T-cell (primary cell): Measurements from ENCODE around the gene PDE4A. TPM values are rescaled to one million over a fixed set of nuclear protein-coding genes. Genes with fewer than 3 reads are reported as not detected.
"Not testable (repeated sequence)": the region's sequence is repeated elsewhere in the genome, so short reads cannot be mapped to it uniquely, and the experiment has no call there.

ENCODE experiments used
- ATAC-seq, 4 experiments: fragments of 200-7000 bp in 3 of 4; fragments of 150-1000 bp in 1 of 4; cut with Tn5 transposase; replicated peaks in 1 of 4; 1 replicate in 3 of 4; 2 replicates in 1 of 4; pipeline ENCODE4 v1.10.0; 2021; ENCODE audit warnings: moderate library complexity in 3 of 4, mild to moderate bottlenecking in 2 of 4, moderate number of reproducible peaks in 1 of 4
- CTCF ChIA-PET, 2 donors: fragments of 300-600 bp; sonication (Branson Sonifier 250); formaldehyde crosslinking; loops; one replicate each; lab custom pipeline; 2022; ENCODE audit warnings: antibody characterized with exemption in 2 of 2; lab: Charles Lee
- POLR2A ChIA-PET, 2 donors: fragments of 300-600 bp; sonication (Branson Sonifier 250); formaldehyde crosslinking; loops; one replicate each; lab custom pipeline; 2022; ENCODE audit warnings: antibody characterized with exemption in 2 of 2; lab: Charles Lee
- DNase-seq, 35 experiments: peaks; one replicate each; pipeline versions ENCODE4 v3.0.0 to v3.0.0-alpha.2; 2013 to 2023
- H3K27ac ChIP-seq: one replicate; pipeline ENCODE4 v1.5.1; 2013; ENCODE audit warnings: low read length
- H3K27me3 ChIP-seq, 2 experiments: replicated peaks in 1 of 2; 1 replicate in 1 of 2; 2 replicates in 1 of 2; pipeline versions ENCODE4 v1.6.1 to v1.7.0; 2013; ENCODE audit warnings: low read length in 1 of 2, mixed read lengths in 1 of 2; ENCODE audit not compliant: control insufficient read depth in 2 of 2, insufficient read depth in 2 of 2; ENCODE audit errors: extremely low read depth in 1 of 2
- H3K36me3 ChIP-seq, 2 donors: 1 replicate in 1 of 2; 2 replicates in 1 of 2; pipeline versions ENCODE4 v1.6.1 to v1.7.0; 2013; ENCODE audit warnings: low read length in 1 of 2; ENCODE audit not compliant: control insufficient read depth in 2 of 2, insufficient read depth in 1 of 2; ENCODE audit errors: extremely low read depth in 1 of 2
- H3K4me1 ChIP-seq, 2 experiments: 1 replicate in 1 of 2; 2 replicates in 1 of 2; pipeline versions ENCODE4 v1.6.1 to v1.7.0; 2013; ENCODE audit warnings: low read length in 2 of 2, mixed read lengths in 1 of 2; ENCODE audit not compliant: insufficient read depth in 2 of 2, control insufficient read depth in 1 of 2; ENCODE audit errors: extremely low read depth in 1 of 2
- H3K4me3 ChIP-seq, 2 donors: 1 replicate in 1 of 2; 2 replicates in 1 of 2; pipeline versions ENCODE4 v1.5.1 to v1.7.0; 2013; ENCODE audit warnings: mild to moderate bottlenecking in 2 of 2, low read length in 1 of 2, moderate library complexity in 1 of 2; ENCODE audit not compliant: control insufficient read depth in 1 of 2; ENCODE audit errors: extremely low read depth in 1 of 2
- H3K9me3 ChIP-seq: 2 replicates; pipeline ENCODE4 v1.7.0; 2013
- H3K27ac Mint-ChIP-seq, 2 donors: one replicate each; pipeline ENCODE4 v1.8.0; 2020 to 2021; ENCODE audit warnings: mild to moderate bottlenecking in 2 of 2, mixed read lengths in 2 of 2
- H3K27me3 Mint-ChIP-seq, 2 donors: one replicate each; pipeline ENCODE4 v1.8.0; 2021 to 2022; ENCODE audit warnings: mixed read lengths in 2 of 2
- H3K36me3 Mint-ChIP-seq: one replicate; pipeline ENCODE4 v1.8.0; 2021; ENCODE audit warnings: mixed read lengths
- H3K4me1 Mint-ChIP-seq, 3 donors: one replicate each; pipeline ENCODE4 v1.8.0; 2020 to 2022; ENCODE audit warnings: mixed read lengths in 3 of 3, mild to moderate bottlenecking in 1 of 3
- H3K4me3 Mint-ChIP-seq, 3 donors: one replicate each; pipeline ENCODE4 v1.8.0; 2020 to 2022; ENCODE audit warnings: mild to moderate bottlenecking in 3 of 3, mixed read lengths in 3 of 3, moderate library complexity in 3 of 3
- H3K9me3 Mint-ChIP-seq, 3 donors: one replicate each; pipeline ENCODE4 v1.8.0; 2020 to 2022; ENCODE audit warnings: mixed read lengths in 3 of 3
- WGBS: methylation state at CpG from one replicate; pipeline ENCODE4 v1.1.5; 2013; ENCODE audit warnings: missing lambda C conversion rate; ENCODE audit not compliant: insufficient coverage; 5-methylcytosine and 5-hydroxymethylcytosine counted together
- total RNA-seq, 35 experiments: library from RNA in 6 of 35; stranded (reverse) in 6 of 35; fragments of 120-200 nt in 1 of 35; gene quantifications; one replicate each; pipeline versions ENCODE4 v1.2.1 to v1.2.4 and lab custom pipeline; 2013 to 2026

Gene PDE4A
- total RNA-seq, 5 donors from 2014 or later (not counting 1 experiment from before 2014, with no cell fraction given) = 2.2 to 13.3 (median 6.2) TPM

DNA sequence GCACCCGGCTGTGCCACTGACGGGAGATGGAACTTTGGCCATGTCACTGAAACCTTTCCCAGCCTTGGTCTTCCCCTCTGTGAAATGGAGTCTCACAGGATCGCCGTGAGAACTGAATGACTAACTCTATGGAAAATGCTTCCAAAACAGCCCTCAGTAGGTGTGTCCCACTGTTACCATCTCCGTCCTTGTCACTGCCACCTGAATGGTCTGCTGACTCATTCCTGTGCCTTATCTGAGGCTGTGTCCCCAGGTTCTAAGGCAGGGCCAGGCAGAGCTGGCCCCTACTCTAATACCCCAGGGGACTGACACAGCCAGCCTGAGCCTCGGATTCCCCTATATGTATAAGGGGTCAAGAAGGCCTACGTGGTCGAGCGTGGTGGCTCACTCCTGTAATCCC lies 21.5 kb upstream of the PDE4A start:
- CTCF ChIA-PET = no interaction called here
- H3K27me3 ChIP-seq = no peaks in the 10 kb centered on the region

DNA sequence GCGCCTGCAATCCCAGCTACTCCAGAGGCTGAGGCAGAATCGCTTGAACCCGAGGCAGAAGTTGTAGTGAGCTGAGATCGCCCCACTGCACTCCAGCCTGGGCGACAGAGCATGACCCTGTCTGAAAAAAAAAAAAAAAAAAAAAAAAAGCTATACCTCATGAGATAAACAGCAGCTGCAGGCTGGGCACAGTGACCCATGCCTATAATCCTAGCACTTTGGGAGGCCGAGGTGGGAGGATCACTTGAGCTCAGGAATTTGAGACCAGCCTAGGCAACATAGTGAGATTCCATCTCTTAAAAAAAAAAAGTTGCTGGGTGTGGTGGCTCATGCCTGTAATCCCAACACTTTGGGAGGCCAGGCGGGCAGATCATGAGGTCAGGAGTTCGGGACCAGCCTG lies 21.0 kb upstream of the PDE4A start:
- not testable (repeated sequence) for H3K9me3 Mint-ChIP-seq
- 95% methylated on average over 4 of the region's 8 CpGs for WGBS
- peaks cover 3 to 27% of the 10 kb centered on the region in 2 donors for H3K36me3 ChIP-seq

More for the DNA sequence above, 21.5 kb upstream of the PDE4A start:
- POLR2A ChIA-PET = no interaction called here
- Mint-ChIP-seq H3K36me3 (peaks cover 18% of the 10 kb centered on the region), H3K27me3 (no peaks in the 10 kb centered on the region), H3K27ac (no peak overlapping the region), H3K4me1 (peaks cover 25 to 41% (median 40%) of the 10 kb centered on the region in 3 donors), H3K4me3 (no peak overlapping the region), H3K9me3 (no peaks in the 10 kb centered on the region)
- DNase-seq = no peak
- Histone ChIP-seq H3K4me1 (peaks cover 14 to 48% of the 10 kb centered on the region in 2 experiments), H3K9me3 (no peaks in the 10 kb centered on the region), H3K4me3 (no peak overlapping the region), H3K27ac (no peak overlapping the region), H3K36me3 (peaks cover 3 to 27% of the 10 kb centered on the region in 2 donors)
- WGBS = 94% methylated on average over 5 of the region's 9 CpGs
- no peak for ATAC-seq

DNA sequence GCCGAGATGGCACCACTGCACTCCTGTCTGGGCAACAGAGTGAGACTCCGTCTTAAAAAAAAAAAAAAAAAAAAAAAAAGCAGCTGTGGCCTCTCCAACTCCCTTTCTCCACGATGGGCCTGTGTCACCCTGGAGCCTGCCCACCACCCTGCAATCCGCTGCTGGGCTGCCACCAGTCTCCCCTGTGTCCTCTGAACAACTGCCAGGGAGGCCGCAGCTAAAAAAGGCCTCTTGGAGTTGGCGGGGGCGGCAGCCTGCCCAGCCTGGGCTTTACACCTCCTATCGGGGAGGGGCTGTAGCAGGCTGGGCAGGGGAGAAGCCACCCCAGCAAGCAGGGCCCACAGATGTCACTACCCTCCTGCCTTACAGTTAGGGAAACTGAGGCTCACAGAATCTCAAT lies 20.5 kb upstream of the PDE4A start:
- peaks cover 17 to 59% of the 10 kb centered on the region in 2 experiments for H3K4me1 ChIP-seq
- H3K27ac ChIP-seq = no peak overlapping the region
- H3K9me3 ChIP-seq = no peaks in the 10 kb centered on the region
- peaks cover 0 to 7% of the 10 kb centered on the region in 2 experiments for H3K27me3 ChIP-seq
- H3K4me3 ChIP-seq = no peak overlapping the region
- peaks cover 3 to 25% of the 10 kb centered on the region in 2 donors for H3K36me3 ChIP-seq
- Mint-ChIP-seq H3K9me3 (no peaks in the 10 kb centered on the region), H3K4me3 (no peak overlapping the region), H3K27ac (peak overlapping the region in 1 of 2 donors; percentile 55), H3K27me3 (no peaks in the 10 kb centered on the region), H3K36me3 (peaks cover 17% of the 10 kb centered on the region), H3K4me1 (peaks cover 32 to 49% (median 47%) of the 10 kb centered on the region in 3 donors)
- ChIA-PET POLR2A (interaction anchor here (0.6 to 0.7 kb wide), 3 partner anchors 23 to 477 kb away, joined by 4 to 7 read pairs (median 6); no protein-coding TSS in a partner anchor), CTCF (interaction anchor here (0.6 to 1.3 kb wide), 5 partner anchors 11 to 243 kb away, joined by 3 to 5 read pairs (median 3); partner anchors contain the start of gene ICAM1 (in 1 of the 2))
- DNase-seq (no peak), ATAC-seq (no peak)
- WGBS = 93% methylated on average over 4 of the region's 8 CpGs

More for the DNA sequence above, 21.0 kb upstream of the PDE4A start:
- not testable (repeated sequence) for ATAC-seq, DNase-seq, H3K27me3 ChIP-seq, H3K27me3 Mint-ChIP-seq, H3K27ac Mint-ChIP-seq, H3K9me3 ChIP-seq, H3K4me3 ChIP-seq, H3K27ac ChIP-seq, H3K4me3 Mint-ChIP-seq
- Mint-ChIP-seq H3K4me1 (peaks cover 29 to 44% (median 43%) of the 10 kb centered on the region in 3 donors), H3K36me3 (peaks cover 18% of the 10 kb centered on the region)
- POLR2A ChIA-PET = interaction anchor here (0.6 to 0.7 kb wide), 3 partner anchors 22 to 477 kb away, joined by 4 to 7 read pairs (median 6); no protein-coding TSS in a partner anchor
- H3K4me1 ChIP-seq = peaks cover 16 to 53% of the 10 kb centered on the region in 2 experiments
- CTCF ChIA-PET = interaction anchor here (0.6 to 1.3 kb wide), 4 partner anchors 11 to 244 kb away, joined by 3 to 5 read pairs (median 3); partner anchors contain the start of gene ICAM1 (in 1 of the 2)

DNA sequence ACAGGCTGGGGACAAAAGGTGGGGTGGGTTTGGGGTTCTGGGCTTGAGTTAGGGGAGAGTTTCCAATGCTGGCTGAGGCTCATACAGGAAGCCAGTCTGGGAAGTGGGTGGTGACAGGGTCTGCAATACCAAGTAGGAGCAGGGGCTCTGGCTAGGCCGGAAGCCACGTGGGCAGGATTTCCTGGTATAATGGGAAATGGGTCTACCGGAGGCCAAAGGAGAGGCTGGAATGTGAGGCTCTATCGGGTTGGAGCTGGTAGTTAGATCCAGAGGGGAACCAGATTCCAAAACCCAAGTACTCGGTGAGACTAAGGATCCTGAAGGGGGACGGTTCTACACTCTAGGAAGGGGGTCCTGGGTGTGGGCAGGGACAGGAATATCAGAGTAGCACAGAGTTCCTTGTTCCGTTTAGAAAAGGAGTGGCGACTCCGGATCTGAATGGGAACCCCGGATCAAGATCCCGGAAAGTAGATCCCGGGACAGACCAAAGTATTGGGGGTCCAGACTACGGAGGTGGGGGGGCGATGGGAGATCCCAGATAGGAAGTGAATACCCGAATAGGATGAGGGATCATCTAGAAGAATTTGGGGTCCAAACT lies 17.8 kb upstream of the PDE4A start:
- WGBS = 2% methylated on average over 15 of the region's 15 CpGs
- H3K9me3 ChIP-seq = no peaks in the 10 kb centered on the region
- peaks cover 3 to 14% of the 10 kb centered on the region in 2 donors for H3K36me3 ChIP-seq
- Mint-ChIP-seq H3K27me3 (no peaks in the 10 kb centered on the region), H3K4me1 (peaks cover 55 to 71% (median 69%) of the 10 kb centered on the region in 3 donors), H3K9me3 (no peaks in the 10 kb centered on the region), H3K36me3 (no peaks in the 10 kb centered on the region), H3K27ac (peak overlapping the region; percentile 75 to 92), H3K4me3 (peak overlapping the region; percentile 89 to 95 (median 94))
- H3K4me1 ChIP-seq = peaks cover 28 to 84% of the 10 kb centered on the region in 2 experiments
- DNase-seq (peak in 1 of 35 experiments; percentile 35), ATAC-seq (no peak)
- H3K27me3 ChIP-seq = peaks cover 0 to 16% of the 10 kb centered on the region in 2 experiments
- ChIA-PET POLR2A (interaction anchor here in 1 of 2 donors (0.6 to 1.4 kb wide), 2 partner anchors 26 to 86 kb away, joined by 4 read pairs; no protein-coding TSS in a partner anchor), CTCF (interaction anchor here in 1 of 2 donors (0.9 to 2.6 kb wide), 3 partner anchors 13 to 298 kb away, joined by 3 to 13 read pairs (median 7); no protein-coding TSS in a partner anchor)
- H3K4me3 ChIP-seq = peak overlapping the region; percentile 82 to 91
- peak overlapping the region; percentile 89 for H3K27ac ChIP-seq

DNA sequence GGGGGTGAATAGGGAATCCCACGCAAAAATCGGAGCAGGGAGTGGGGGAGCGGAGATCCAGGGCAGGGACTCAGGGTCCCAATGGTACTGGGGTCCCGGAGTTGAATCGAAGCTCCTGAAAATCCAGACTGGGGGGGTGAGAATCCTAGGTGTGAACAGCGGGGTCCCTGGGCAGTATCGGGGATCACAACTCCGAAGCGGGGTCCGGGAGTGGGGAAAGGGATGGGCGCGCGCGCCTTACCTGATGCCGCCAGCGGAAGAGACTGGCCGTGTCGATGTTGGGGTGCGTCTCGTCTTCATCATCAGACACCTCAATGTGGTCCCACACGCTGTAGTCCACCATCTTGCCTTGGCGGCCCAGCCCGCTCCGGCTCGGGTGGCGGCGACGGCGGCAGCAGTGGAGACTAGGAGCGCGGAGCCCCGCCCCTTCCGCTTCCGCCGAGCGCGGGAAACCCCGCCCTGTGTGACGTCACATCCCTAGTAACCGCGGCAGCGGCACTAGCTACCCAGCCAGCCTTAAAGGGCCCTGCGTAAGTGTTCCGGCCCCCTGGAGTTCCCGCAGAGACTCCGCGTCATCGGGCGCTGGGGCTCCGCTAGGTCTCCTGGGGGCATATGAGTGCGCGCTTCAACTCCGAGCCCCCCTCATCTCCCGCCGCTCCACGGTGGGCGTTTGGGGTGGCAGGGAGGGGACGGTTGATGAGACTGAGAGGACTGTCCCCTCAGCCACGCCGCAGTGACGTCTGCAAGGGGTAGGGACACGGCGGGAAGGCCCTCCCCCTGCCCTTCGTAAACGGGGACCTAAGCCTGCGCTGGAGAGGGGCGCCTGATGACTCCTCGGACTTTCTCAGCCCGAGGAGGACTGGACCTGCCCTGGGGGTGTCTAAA lies 17.0 kb upstream of the PDE4A start, which contains the start of gene CDC37:
CDC37 (minus strand) TSS at position 406 of the 885 bp plus-strand sequence; CDS start at position 343, 63 bp downstream.
- Mint-ChIP-seq H3K4me1 (peaks cover 63 to 75% (median 69%) of the 10 kb centered on the region in 3 donors), H3K27ac (peak within 1 kb of the TSS; percentile 78 to 92), H3K9me3 (no peaks in the 10 kb centered on the region), H3K4me3 (peak within 1 kb of the TSS; percentile 89 to 95 (median 94)), H3K27me3 (no peaks in the 10 kb centered on the region), H3K36me3 (no peaks in the 10 kb centered on the region)
- H3K9me3 ChIP-seq = no peaks in the 10 kb centered on the region
- H3K4me3 ChIP-seq = peak within 1 kb of the TSS; percentile 82 to 91
- H3K4me1 ChIP-seq = peaks cover 33 to 84% of the 10 kb centered on the region in 2 experiments
- peak; percentile 81 to 84 (median 84) for ATAC-seq
- peak within 1 kb of the TSS; percentile 89 for H3K27ac ChIP-seq
- H3K27me3 ChIP-seq = peaks cover 0 to 16% of the 10 kb centered on the region in 2 experiments
- H3K36me3 ChIP-seq = peaks cover 0 to 10% of the 10 kb centered on the region in 2 donors
- ChIA-PET CTCF (interaction anchor here in 1 of 2 donors (0.6 to 2.6 kb wide), 14 partner anchors 9 to 318 kb away, joined by 3 to 13 read pairs (median 4); partner anchors contain the start of genes ATG4D and TYK2), POLR2A (interaction anchor here (0.5 to 1.4 kb wide), 3 partner anchors 10 to 25 kb away, joined by 3 to 4 read pairs (median 4); no protein-coding TSS in a partner anchor)
- DNase-seq = peak; percentile 92 to 99 (median 97)
- under 1% methylated on average over 60 of the region's 69 CpGs for WGBS
